IMR-90 (cell line): ENCODE results near the gene SPAAR. TPM values are rescaled to one million over a fixed set of nuclear protein-coding genes. Genes with fewer than 3 reads are reported as not detected.

Experiments
- ATAC-seq: fragments of 200-7000 bp; cut with Tn5 transposase; 2 replicates; pipeline ENCODE4 v1.9.1; 2020; ENCODE audit warnings: low read depth, mild to moderate bottlenecking, moderate library complexity
- BruUV-seq: library from RNA; stranded (reverse); fragments of 400-500 nt; replicated peaks from 2 replicates; lab custom pipeline; 2021; lab: Mats Ljungman, UMichigan
- CTCF ChIA-PET: fragments of 300-600 bp; formaldehyde crosslinking; extraction: SDS; loops from one replicate; lab custom pipeline; 2021; ENCODE audit warnings: antibody characterized with exemption; lab: Yijun Ruan, JAX
- POLR2A ChIA-PET: fragments of 300-600 bp; sonication (Branson Sonifier 250); formaldehyde crosslinking; loops from one replicate; lab custom pipeline; 2022; ENCODE audit warnings: antibody characterized with exemption; ENCODE audit not compliant: unreplicated experiment; lab: Charles Lee
- DNase-seq: peaks from one replicate; pipeline ENCODE4 v3.0.0; 2013
- H2AFZ ChIP-seq: replicated peaks from 2 replicates; pipeline ENCODE3; 2013; ENCODE audit warnings: low read length, mild to moderate bottlenecking; ENCODE audit not compliant: poor library complexity
- H2AK5ac ChIP-seq: 2 replicates; pipeline ENCODE4 v1.6.1; 2013; ENCODE audit warnings: low read depth, low read length, inconsistent platforms
- H2AK9ac ChIP-seq: replicated peaks from 2 replicates; pipeline ENCODE3; 2013; ENCODE audit warnings: mild to moderate bottlenecking, low read depth, low read length, moderate library complexity; ENCODE audit not compliant: poor library complexity
- H2BK120ac ChIP-seq: 2 replicates; pipeline ENCODE4 v1.6.1; 2013; ENCODE audit warnings: low read depth, low read length, inconsistent platforms
- H2BK15ac ChIP-seq: 3 replicates; pipeline ENCODE4 v1.6.1; 2013; ENCODE audit warnings: low read depth, low read length, inconsistent platforms
- H2BK20ac ChIP-seq: 2 replicates; pipeline ENCODE4 v1.6.1; 2013; ENCODE audit warnings: low read depth, mild to moderate bottlenecking, inconsistent platforms, low read length, moderate library complexity
- H2BK5ac ChIP-seq: 2 replicates; pipeline ENCODE4 v1.6.1; 2013; ENCODE audit warnings: mild to moderate bottlenecking, low read depth, low read length, inconsistent platforms; ENCODE audit not compliant: poor library complexity, severe bottlenecking
- H3K14ac ChIP-seq: replicated peaks from 2 replicates; pipeline ENCODE4 v1.6.1; 2013; ENCODE audit warnings: low read depth, low read length, inconsistent platforms
- H3K18ac ChIP-seq: 2 replicates; pipeline ENCODE4 v1.6.1; 2013; ENCODE audit warnings: low read depth, low read length, control low read depth
- H3K23ac ChIP-seq: 2 replicates; pipeline ENCODE4 v1.6.1; 2013; ENCODE audit warnings: low read depth, low read length, inconsistent platforms
- H3K27ac ChIP-seq: 2 replicates; pipeline ENCODE4 v1.5.1; 2013; ENCODE audit warnings: mild to moderate bottlenecking, control low read depth, low read length; ENCODE audit not compliant: insufficient read depth
- H3K27me3 ChIP-seq: 2 replicates; pipeline ENCODE4 v1.6.1; 2013; ENCODE audit warnings: low read length; ENCODE audit not compliant: control insufficient read depth, insufficient read depth
- H3K36me3 ChIP-seq: 2 replicates; pipeline ENCODE4 v1.6.1; 2013; ENCODE audit warnings: low read length, mixed read lengths; ENCODE audit not compliant: control insufficient read depth, insufficient read depth
- H3K4ac ChIP-seq: 2 replicates; pipeline ENCODE4 v1.6.1; 2013; ENCODE audit warnings: low read depth, low read length, inconsistent platforms
- H3K4me1 ChIP-seq: 2 replicates; pipeline ENCODE4 v1.6.1; 2013; ENCODE audit warnings: low read length, mixed read lengths; ENCODE audit not compliant: control insufficient read depth, insufficient read depth
- H3K4me2 ChIP-seq: 2 replicates; pipeline ENCODE4 v1.6.1; 2013; ENCODE audit warnings: low read depth, mild to moderate bottlenecking, control low read depth, low read length, moderate library complexity
- H3K4me3 ChIP-seq: 2 replicates; pipeline ENCODE4 v1.5.1; 2013; ENCODE audit warnings: low read depth, mild to moderate bottlenecking, control low read depth, low read length, moderate library complexity; ENCODE audit not compliant: insufficient read depth
- H3K56ac ChIP-seq: 2 replicates; pipeline ENCODE4 v1.6.1; 2013; ENCODE audit warnings: low read length, inconsistent platforms; ENCODE audit not compliant: insufficient read depth; ENCODE audit errors: extremely low read depth
- H3K79me1 ChIP-seq, 2 experiments: 2 replicates each; pipeline ENCODE4 v1.6.1; 2013; ENCODE audit warnings: low read length in 2 of 2, inconsistent platforms in 1 of 2, low read depth in 1 of 2
- H3K9ac ChIP-seq: 2 replicates; pipeline ENCODE4 v1.6.1; 2013; ENCODE audit warnings: low read depth, low read length, control low read depth
- H3K9me1 ChIP-seq: 2 replicates; pipeline ENCODE4 v1.6.1; 2013; ENCODE audit warnings: low read length, inconsistent platforms; ENCODE audit not compliant: insufficient read depth
- H3K9me3 ChIP-seq: 2 replicates; pipeline ENCODE4 v1.6.1; 2013; ENCODE audit warnings: low read length; ENCODE audit not compliant: control insufficient read depth, insufficient read depth
- H4K20me1 ChIP-seq: 2 replicates; pipeline ENCODE4 v1.6.1; 2013; ENCODE audit warnings: low read length, inconsistent platforms; ENCODE audit not compliant: insufficient read depth
- H4K5ac ChIP-seq: 2 replicates; pipeline ENCODE4 v1.6.1; 2013; ENCODE audit warnings: mild to moderate bottlenecking, low read depth, low read length, control low read depth
- H4K8ac ChIP-seq, 2 experiments: 2 replicates each; pipeline ENCODE4 v1.6.1; 2013; ENCODE audit warnings: low read depth in 2 of 2, low read length in 2 of 2, control low read depth in 1 of 2, inconsistent platforms in 1 of 2
- H4K91ac ChIP-seq: 2 replicates; pipeline ENCODE4 v1.6.1; 2013; ENCODE audit warnings: low read depth, low read length, inconsistent platforms; ENCODE audit not compliant: insufficient read depth
- RFX5 ChIP-seq: IDR thresholded peaks from 2 replicates; pipeline ENCODE4 v1.8.0; 2012; ENCODE audit warnings: low read depth, mild to moderate bottlenecking, low read length, moderate library complexity
- SMC3 ChIP-seq: fragments of 150-350 bp; IDR thresholded peaks from 2 replicates; pipeline ENCODE4 v1.6.1; 2016; ENCODE audit warnings: low read depth, mild to moderate bottlenecking, antibody characterized with exemption, low read length, moderate library complexity
- WGBS, 2 experiments: methylation state at CpG; one replicate each; pipeline versions ENCODE4 v1.1.5 to v1.1.7; 2013; ENCODE audit warnings: missing lambda C conversion rate in 2 of 2; ENCODE audit not compliant: insufficient read length in 1 of 2; ENCODE audit errors: extremely low coverage in 2 of 2; 5-methylcytosine and 5-hydroxymethylcytosine counted together
- dilution Hi-C: fragments of 300-500 bp; cut with HindIII; formaldehyde crosslinking; loops from one replicate; pipeline ENCODE4 v1.14.3; 2018; ENCODE audit warnings: low sequenced_read_pairs; ENCODE audit not compliant: unreplicated experiment
- in situ Hi-C: fragments of 300-500 bp; cut with MboI; formaldehyde crosslinking; loops from 3 replicates; pipeline ENCODE4 v1.14.3; 2019; ENCODE audit warnings: low sequenced_read_pairs, inconsistent platforms, mixed read lengths
- intact Hi-C: fragments of 100-400 bp; cut with micrococcal nuclease; formaldehyde crosslinking; loops from 2 replicates; pipeline ENCODE4 v1.10.0; 2022
- polyA plus RNA-seq, 3 experiments: library from polyadenylated mRNA; depleted of rRNA; stranded (reverse); fragments of >200 nt; gene quantifications; 2 replicates each; pipeline ENCODE4 v1.2.3, GENCODE V29; 2012; ENCODE audit warnings: low replicate concordance in 1 of 3
- total RNA-seq: library from RNA; depleted of rRNA; stranded (reverse); fragments of >200 nt; gene quantifications from 2 replicates; pipeline ENCODE4 v1.2.3, GENCODE V29; 2012

SPAAR gene
- total and polyA plus RNA-seq, 2 of the 4 experiments (the other 2 are of a cell fraction), result 0.18 to 0.32 TPM

DNA sequence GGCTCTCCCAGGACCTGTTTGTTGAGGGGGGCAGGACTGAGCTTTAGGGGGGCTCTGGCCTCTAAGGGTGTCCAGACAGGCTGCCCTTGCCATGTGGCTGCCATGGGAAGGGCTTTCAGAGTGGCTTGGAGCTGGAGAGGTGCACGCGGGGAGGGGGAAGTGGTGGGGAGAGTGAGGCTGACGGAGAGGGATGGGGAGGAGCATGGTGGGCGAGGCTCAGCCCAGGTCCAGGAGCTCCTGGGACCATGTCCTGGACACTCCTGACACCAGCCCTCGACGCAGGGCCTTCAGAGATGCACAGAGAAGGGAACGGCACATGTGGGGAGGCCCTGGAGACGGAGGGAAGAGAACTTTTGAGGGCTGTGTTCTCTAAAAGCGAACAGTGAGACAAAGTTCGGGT lies 2.4 kb downstream of the SPAAR start:
- Histone ChIP-seq H3K14ac (no peak overlapping the region), H2BK5ac (no peak overlapping the region), H4K8ac (peak overlapping the region; percentile 19 to 40; a peak in 2 of 4 replicates), H3K4ac (peak overlapping the region; percentile 66), H3K79me1 (peaks cover 0 to 29% of the 10 kb centered on the region in 2 experiments; a peak in 2 of 4 replicates), H3K4me1 (peaks cover 31% of the 10 kb centered on the region), H3K56ac (no peak overlapping the region), H2BK120ac (peak overlapping the region; percentile 74), H3K23ac (no peak overlapping the region), H2BK15ac (peak overlapping the region; percentile 35; the same call in 1 of the 3 replicates), H3K9me1 (peaks cover 14% of the 10 kb centered on the region), H3K4me2 (no peak overlapping the region), H2BK20ac (peak overlapping the region; percentile 59), H3K27ac (no peak overlapping the region), H4K91ac (peak overlapping the region; percentile 58), H3K18ac (no peak overlapping the region), H4K20me1 (no peaks in the 10 kb centered on the region), H2AFZ (peak overlapping the region; percentile 8), H3K27me3 (no peaks in the 10 kb centered on the region), H2AK5ac (peak overlapping the region; percentile 75), H2AK9ac (no peak overlapping the region), H3K36me3 (no peaks in the 10 kb centered on the region), H3K9ac (no peak overlapping the region), H4K5ac (no peak overlapping the region), H3K9me3 (no peaks in the 10 kb centered on the region), H3K4me3 (no peak overlapping the region)
- no peak for DNase-seq
- POLR2A ChIA-PET, result no interaction called here
- dilution Hi-C loops, result no loop called here
- intact Hi-C loops, result no loop called here
- CTCF ChIA-PET, result interaction anchor here (0.8 to 1.4 kb wide), 6 partner anchors 8 to 279 kb away, joined by 3 to 5 read pairs (median 3); partner anchors contain the start of genes CLTA and FAM221B
- ATAC-seq, result no peak
- no TSS peak for BruUV-seq
- in situ Hi-C loops, result no loop called here
- TF ChIP-seq RFX5 (no peak), SMC3 (no peak)
- WGBS, 2 experiments, result 80% methylated on average over 2 of the region's 10 CpGs; no CpG with 5 or more reads in 1 of the 2 experiments
